Lung (tissue), 16 donors: ENCODE data around the gene HYAL4. TPM values are rescaled to one million over a fixed set of nuclear protein-coding genes. Genes with fewer than 3 reads are reported as not detected.

ENCODE experiments used
- ATAC-seq: fragments of 200-7000 bp; cut with Tn5 transposase; one replicate; pipeline ENCODE4 v1.9.1; 2020; ENCODE audit warnings: moderate number of reproducible peaks; ENCODE audit not compliant: insufficient read depth, low FRiP score
- DNase-seq, 3 donors: peaks; one replicate each; pipeline ENCODE4 v3.0.0-alpha.2; 2013 to 2017
- H3K27ac ChIP-seq, 2 donors: one replicate each; pipeline ENCODE4 v1.5.1; 2013; ENCODE audit warnings: mild to moderate bottlenecking in 2 of 2, moderate library complexity in 2 of 2, control low read depth in 1 of 2, inconsistent platforms in 1 of 2, low read depth in 1 of 2, low read length in 1 of 2
- H3K27me3 ChIP-seq, 3 donors: one replicate each; pipeline ENCODE4 v1.5.1; 2013; ENCODE audit warnings: low read length in 2 of 3; ENCODE audit not compliant: control insufficient read depth in 3 of 3, insufficient read depth in 3 of 3
- H3K36me3 ChIP-seq, 4 donors: one replicate each; pipeline ENCODE4 v1.5.1; 2013; ENCODE audit warnings: low read length in 4 of 4, mild to moderate bottlenecking in 1 of 4, moderate library complexity in 1 of 4; ENCODE audit not compliant: control insufficient read depth in 4 of 4, insufficient read depth in 4 of 4
- H3K4me1 ChIP-seq, 5 donors: one replicate each; pipeline ENCODE4 v1.5.1; 2013; ENCODE audit warnings: low read length in 5 of 5, mild to moderate bottlenecking in 2 of 5, moderate library complexity in 1 of 5; ENCODE audit not compliant: control insufficient read depth in 5 of 5, insufficient read depth in 5 of 5
- H3K4me3 ChIP-seq: one replicate; pipeline ENCODE4 v1.5.1; 2013; ENCODE audit warnings: mild to moderate bottlenecking, control low read depth, moderate library complexity
- H3K9ac ChIP-seq, 2 donors: one replicate each; pipeline ENCODE4 v1.5.1; 2013; ENCODE audit warnings: low read length in 2 of 2, control low read depth in 1 of 2; ENCODE audit not compliant: insufficient read depth in 1 of 2
- H3K9me3 ChIP-seq, 4 donors: one replicate each; pipeline ENCODE4 v1.5.1; 2013; ENCODE audit warnings: low read length in 3 of 4, mild to moderate bottlenecking in 1 of 4, moderate library complexity in 1 of 4; ENCODE audit not compliant: control insufficient read depth in 4 of 4, insufficient read depth in 3 of 4
- CTCF ChIP-seq: IDR thresholded peaks from 2 replicates; pipeline ENCODE4 v1.5.1; 2012; ENCODE audit warnings: mild to moderate bottlenecking; ENCODE audit errors: control extremely low read depth, extremely low read depth
- WGBS, 2 donors: extraction: QIAGEN DNeasy Blood & Tissue Kit; methylation state at CpG; one replicate each; pipeline ENCODE4 v1.1.7; 2013; 5-methylcytosine and 5-hydroxymethylcytosine counted together
- long read RNA-seq, 5 donors: transcript quantifications; one replicate each; lab custom pipeline, GENCODE V29; 2026
- polyA plus RNA-seq, 2 donors: library from polyadenylated mRNA; stranded (reverse); fragments of 200-250 nt; gene quantifications; one replicate each; pipeline ENCODE4 v1.2.1, GENCODE V29; 2013
- total RNA-seq, 2 donors: library from RNA; depleted of rRNA in 1 of 2; stranded (reverse); fragments of >200 nt in 1 of 2; gene quantifications; one replicate each; pipeline ENCODE4 v1.2.1, GENCODE V29; 2014 to 2021
- donor health status: control.
- donor health status: control.
- donor health status: Bipolar disorder and iron deficiency.
- donor health status: healthy.
- donor health status: DM: yes; HTN: yes; CAD: no.

The HYAL4 gene, protein sequence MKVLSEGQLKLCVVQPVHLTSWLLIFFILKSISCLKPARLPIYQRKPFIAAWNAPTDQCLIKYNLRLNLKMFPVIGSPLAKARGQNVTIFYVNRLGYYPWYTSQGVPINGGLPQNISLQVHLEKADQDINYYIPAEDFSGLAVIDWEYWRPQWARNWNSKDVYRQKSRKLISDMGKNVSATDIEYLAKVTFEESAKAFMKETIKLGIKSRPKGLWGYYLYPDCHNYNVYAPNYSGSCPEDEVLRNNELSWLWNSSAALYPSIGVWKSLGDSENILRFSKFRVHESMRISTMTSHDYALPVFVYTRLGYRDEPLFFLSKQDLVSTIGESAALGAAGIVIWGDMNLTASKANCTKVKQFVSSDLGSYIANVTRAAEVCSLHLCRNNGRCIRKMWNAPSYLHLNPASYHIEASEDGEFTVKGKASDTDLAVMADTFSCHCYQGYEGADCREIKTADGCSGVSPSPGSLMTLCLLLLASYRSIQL
- total RNA-seq (under 1 TPM in 1 of 2 donors, not detected in 1; 0.74 TPM), polyA plus RNA-seq (under 1 TPM in 1 of 2 donors, not detected in 1; 0.07 TPM)
- long read RNA-seq, donor 1 = 0 reads
- long read RNA-seq, donor 2 = 0 reads
- long read RNA-seq, donor 3 = 0 reads
- long read RNA-seq, donor 4 = 0 reads
- long read RNA-seq, donor 5 = 0 reads

DNA sequence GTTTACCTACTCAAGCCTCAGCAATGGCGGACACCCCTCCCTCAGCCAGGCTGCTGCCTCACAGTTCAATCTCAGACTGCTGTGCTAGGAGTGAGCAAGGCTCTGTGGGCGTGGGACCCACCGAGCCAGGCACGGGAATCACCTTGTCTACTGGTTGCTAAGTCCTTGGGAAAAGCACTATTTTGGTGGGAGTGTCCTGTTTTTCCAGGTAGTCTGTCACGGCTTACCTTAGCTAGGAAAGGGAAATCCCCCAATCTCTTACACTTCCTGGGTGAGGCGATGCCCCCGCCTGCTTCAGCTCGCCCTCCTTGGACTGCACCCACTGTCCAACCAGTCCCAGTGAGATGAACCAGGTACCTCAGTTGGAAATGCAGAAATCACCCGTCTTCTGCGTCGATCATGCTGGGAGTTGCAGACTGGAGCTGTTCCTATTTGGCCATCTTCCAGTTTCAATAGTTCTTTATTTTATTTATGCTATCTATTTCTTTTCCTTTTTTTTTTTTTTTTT lies at the start of gene HYAL4:
Gene HYAL4, plus strand, starts transcription at position 458 of the 508 bp plus-strand sequence. CDS start 23,105 bp downstream, outside the sequence.
- no peak for DNase-seq
- Histone ChIP-seq H3K36me3 (no peaks in the 10 kb centered on the region), H3K27ac (no peak within 1 kb of the TSS), H3K27me3 (no peaks in the 10 kb centered on the region), H3K9ac (no peak within 1 kb of the TSS), H3K9me3 (peaks cover 0 to 3% (median 0%) of the 10 kb centered on the region in 4 donors), H3K4me3 (no peak within 1 kb of the TSS), H3K4me1 (no peaks in the 10 kb centered on the region)
- WGBS, 2 donors = 88 to 92% methylated on average over 11 of the region's 11 CpGs
- ATAC-seq = no peak
- TF ChIP-seq CTCF = no peak

GRCh38 chr7:123795917-123796316 lies 49.1 kb upstream of the HYAL4 start:
- H3K36me3 ChIP-seq = no peaks in the 10 kb centered on the region
- H3K27ac ChIP-seq = no peak overlapping the region
- no peak overlapping the region for H3K4me3 ChIP-seq
- DNase-seq = no peak
- WGBS, 2 donors = 66 to 73% methylated on average over 1 of the region's 1 CpG
- no peaks in the 10 kb centered on the region for H3K27me3 ChIP-seq
- H3K9ac ChIP-seq = no peak overlapping the region
- ATAC-seq = no peak
- no peaks in the 10 kb centered on the region for H3K9me3 ChIP-seq
- no peak for TF ChIP-seq CTCF
- peaks cover 0 to 5% (median 0%) of the 10 kb centered on the region in 5 donors for H3K4me1 ChIP-seq

GRCh38 chr7:123796568-123796967 lies 48.4 kb upstream of the HYAL4 start:
- Histone ChIP-seq H3K27ac (no peak overlapping the region), H3K36me3 (no peaks in the 10 kb centered on the region), H3K27me3 (no peaks in the 10 kb centered on the region), H3K4me1 (peaks cover 0 to 5% (median 0%) of the 10 kb centered on the region in 5 donors), H3K9me3 (no peaks in the 10 kb centered on the region), H3K4me3 (no peak overlapping the region), H3K9ac (no peak overlapping the region)
- DNase-seq (no peak), ATAC-seq (no peak)
- TF ChIP-seq CTCF = no peak
- WGBS, 2 donors = 91 to 98% methylated on average over 1 of the region's 1 CpG
